LNCaP clone FGC (cell line): Measurements from ENCODE around the gene IFNA13.

ENCODE experiments used
- DNase-seq: peaks from one replicate; pipeline ENCODE4 v3.0.0-alpha.2; 2011; ENCODE audit warnings: low read depth
- H3K4me3 ChIP-seq: 2 replicates; pipeline ENCODE4 v1.5.1; 2011; ENCODE audit warnings: mild to moderate bottlenecking, low read depth, low read length, control low read depth
- CTCF ChIP-seq: IDR thresholded peaks from 2 replicates; pipeline ENCODE4 v1.5.1; 2012; ENCODE audit warnings: mild to moderate bottlenecking; ENCODE audit not compliant: control insufficient read depth, insufficient read depth; ENCODE audit errors: extremely low read depth

IFNA13 gene

GRCh38 chr9:21317956-21318923 is 49.6 kb downstream of the IFNA13 start:
- peak; percentile 74 for TF ChIP-seq CTCF
- no peak overlapping the region for H3K4me3 ChIP-seq
- DNase-seq, result no peak
